ENCODE data around the gene ATL1. TPM values are rescaled to one million over a fixed set of nuclear protein-coding genes. Genes with fewer than 3 reads are reported as not detected.

ATL1 gene
- total and polyA plus RNA-seq, 2 of the 4 experiments (the other 2 are of a cell fraction): 6.0 to 12.2 TPM

- H3K9me1 ChIP-seq (ENCODE audit: insufficient read depth, low read length): peaks cover 12% of the 10 kb centered on the region; the same call in 1 of the 2 replicates
- no peak for TF ChIP-seq CHD1 (IDR thresholded peaks at IDR 0.05; ENCODE audit: low read depth, low read length)
- H3K4me1 ChIP-seq (ENCODE audit: control insufficient read depth, insufficient read depth, low read length): peaks cover 19% of the 10 kb centered on the region
- peaks cover 47% of the 10 kb centered on the region for H4K20me1 ChIP-seq (ENCODE audit: insufficient read depth, low read length)
- peak overlapping the region; percentile 81 for H4K91ac ChIP-seq (ENCODE audit: insufficient read depth, low read depth, low read length)
- H3K4ac ChIP-seq (ENCODE audit: low read depth, low read length): peak overlapping the region; percentile 96; the same call in 1 of the 2 replicates
- H3K23ac ChIP-seq (ENCODE audit: low read depth, low read length): peak overlapping the region; percentile 88; the same call in 1 of the 2 replicates
- no peaks in the 10 kb centered on the region for H3K27me3 ChIP-seq (ENCODE audit: control insufficient read depth, insufficient read depth, low read length)
- H3K27ac ChIP-seq (ENCODE audit: insufficient read depth, low read length): peak overlapping the region; percentile 79
- H2AK9ac ChIP-seq (replicated peaks; ENCODE audit: low read depth, low read length, poor library complexity): peak overlapping the region; percentile 18
- peak overlapping the region; percentile 88 for H3K14ac ChIP-seq (replicated peaks; ENCODE audit: low read depth, low read length)
- no CpG with 5 or more reads among the region's 1 CpG for WGBS, 2 experiments (ENCODE audit: extremely low coverage in 2 of 2, insufficient read length in 1 of 2)
- DNase-seq (peak; percentile 69), ATAC-seq (ENCODE audit: low read depth) (peak; percentile 4; the same call in 1 of the 2 replicates)
- peak overlapping the region; percentile 53 to 83; a peak in 3 of 4 replicates for H4K8ac ChIP-seq (ENCODE audit: low read depth in 2 of 2, low read length in 2 of 2)
- peak overlapping the region; percentile 100 for H2BK5ac ChIP-seq (ENCODE audit: low read depth, low read length, poor library complexity, severe bottlenecking)
- no peak overlapping the region for H2AFZ ChIP-seq (replicated peaks; ENCODE audit: low read length, poor library complexity)
- H4K5ac ChIP-seq (ENCODE audit: low read depth, low read length): peak overlapping the region; percentile 85; the same call in 1 of the 2 replicates
- intact Hi-C loops (cut with micrococcal nuclease): loop anchor here (5.0 to 10.0 kb wide), 3 partner anchors 133 to 413 kb away; partner anchors contain the start of genes CDKL1, SOS2 and VCPKMT
- peak overlapping the region; percentile 98; the same call in 1 of the 2 replicates for H3K18ac ChIP-seq (ENCODE audit: low read depth, low read length)
- peaks cover 3% of the 10 kb centered on the region for H3K36me3 ChIP-seq (ENCODE audit: control insufficient read depth, insufficient read depth, low read length)
- H3K4me3 ChIP-seq (ENCODE audit: insufficient read depth, low read depth, low read length): peak overlapping the region; percentile 95
- peak overlapping the region; percentile 100 for H3K4me2 ChIP-seq (ENCODE audit: low read depth, low read length)
- 0 out of 2 replicates have a peak overlapping the region, but pooled peaks have one; percentile 59 for H2AK5ac ChIP-seq (ENCODE audit: low read depth, low read length)
- in situ Hi-C loops (cut with MboI; ENCODE audit: low sequenced_read_pairs): no loop called here
- no peak overlapping the region; the same call in 2 of the 3 replicates for H2BK15ac ChIP-seq (ENCODE audit: low read depth, low read length)
- H3K9me3 ChIP-seq (ENCODE audit: control insufficient read depth, insufficient read depth, low read length): no peaks in the 10 kb centered on the region
- ChIA-PET CTCF (no interaction called here), POLR2A (ENCODE audit: unreplicated experiment) (no interaction called here)
- H3K56ac ChIP-seq (ENCODE audit: extremely low read depth, insufficient read depth, low read length): peak overlapping the region; percentile 92
- H2BK20ac ChIP-seq (ENCODE audit: low read depth, low read length): peak overlapping the region; percentile 28; the same call in 1 of the 2 replicates
- BruUV-seq (replicated peaks): no TSS peak
- peaks cover 3 to 37% of the 10 kb centered on the region in 2 experiments; a peak in 2 of 4 replicates for H3K79me1 ChIP-seq (ENCODE audit: low read depth in 1 of 2, low read length in 2 of 2)
- H3K9ac ChIP-seq (ENCODE audit: low read depth, low read length): peak overlapping the region; percentile 97
- dilution Hi-C loops (cut with HindIII; ENCODE audit: low sequenced_read_pairs, unreplicated experiment): no loop called here
- peak overlapping the region; percentile 86; the same call in 1 of the 2 replicates for H2BK120ac ChIP-seq (ENCODE audit: low read depth, low read length)
Measured at GRCh38 chr14:50530358-50530757, 29.6 kb upstream of the ATL1 start.

All from IMR-90 (cell line).